Measurements from ENCODE around the gene SHBG.

The SHBG gene

DNA sequence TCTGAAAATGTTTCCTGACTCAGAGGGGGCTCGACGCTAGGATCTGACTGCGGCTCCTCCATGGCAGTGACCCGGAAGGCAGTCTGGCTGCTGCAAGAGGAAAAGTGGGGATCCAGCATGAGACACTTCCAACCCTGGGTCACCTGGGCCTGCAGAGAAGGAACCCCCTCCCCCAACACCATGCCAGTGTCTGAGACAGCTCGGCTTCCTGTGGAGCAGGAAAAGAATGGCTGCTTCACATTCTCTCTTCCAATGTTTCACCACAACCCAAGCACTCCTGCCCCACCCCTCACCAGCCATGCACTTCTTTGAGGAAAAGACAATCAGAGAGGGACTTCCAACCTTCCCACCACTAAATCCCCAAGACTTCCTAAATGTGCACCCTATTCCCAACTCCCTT is 46.6 kb downstream of the SHBG start:
- no peak for DNase-seq
- in situ Hi-C loops (cut with HindIII; ENCODE audit: low pct_ligation_motif_present, low pct_unique_long_range_greater_than_20kb, low sequenced_read_pairs): no loop called here

GRCh38 chr17:7677388-7678067 is 47.6 kb downstream of the SHBG start:
- DNase-seq: no peak
- in situ Hi-C loops (cut with HindIII; ENCODE audit: low pct_ligation_motif_present, low pct_unique_long_range_greater_than_20kb, low sequenced_read_pairs): no loop called here

Data from ACHN (cell line).